MM.1S (cell line): ENCODE data around the gene POLR1D.

Source experiments
- DNase-seq: peaks from one replicate; pipeline ENCODE4 v3.0.0-alpha.2; 2015
- H2AFZ ChIP-seq: fragments of 300-600 bp; sonication (generic); 2 replicates; pipeline ENCODE4 v1.6.0; 2016; ENCODE audit warnings: antibody characterized with exemption, low read length
- H3F3A ChIP-seq: fragments of 300-600 bp; sonication (generic); 2 replicates; pipeline ENCODE4 v1.6.1; 2016; ENCODE audit warnings: mild to moderate bottlenecking, antibody characterized with exemption, low read length, moderate library complexity, mixed read lengths; ENCODE audit not compliant: insufficient read depth
- H3K27ac ChIP-seq: fragments of 300-600 bp; sonication (generic); 2 replicates; pipeline ENCODE4 v1.5.1; 2016; ENCODE audit warnings: mild to moderate bottlenecking, low read length
- H3K27me3 ChIP-seq: fragments of 300-600 bp; sonication (generic); replicated peaks from 2 replicates; pipeline ENCODE4 v1.6.0; 2016; ENCODE audit warnings: low read length; ENCODE audit not compliant: insufficient read depth
- H3K36me3 ChIP-seq: fragments of 300-600 bp; sonication (generic); replicated peaks from 2 replicates; pipeline ENCODE4 v1.6.1; 2016; ENCODE audit warnings: mild to moderate bottlenecking, low read length, mixed read lengths; ENCODE audit not compliant: insufficient read depth
- H3K4me1 ChIP-seq: fragments of 300-600 bp; sonication (generic); 2 replicates; pipeline ENCODE4 v1.6.1; 2016; ENCODE audit warnings: low read length, mixed read lengths
- H3K4me2 ChIP-seq: fragments of 300-600 bp; sonication (generic); 2 replicates; pipeline ENCODE4 v1.6.0; 2016; ENCODE audit warnings: low read depth, low read length
- H3K4me3 ChIP-seq: fragments of 300-600 bp; sonication (generic); 2 replicates; pipeline ENCODE4 v1.5.1; 2016; ENCODE audit warnings: low read length, mixed read lengths
- H3K79me2 ChIP-seq: fragments of 300-600 bp; sonication (generic); 2 replicates; pipeline ENCODE4 v1.6.1; 2016; ENCODE audit warnings: mixed run types, low read length, mixed read lengths
- H3K9ac ChIP-seq: fragments of 300-600 bp; sonication (generic); 2 replicates; pipeline ENCODE4 v1.6.1; 2016; ENCODE audit warnings: low read length, mixed read lengths
- H3K9me2 ChIP-seq: fragments of 300-600 bp; sonication (generic); replicated peaks from 2 replicates; pipeline ENCODE4 v1.6.1; 2016; ENCODE audit warnings: mild to moderate bottlenecking, low read length, mixed read lengths; ENCODE audit not compliant: insufficient read depth
- H3K9me3 ChIP-seq: fragments of 300-600 bp; sonication (generic); replicated peaks from 2 replicates; pipeline ENCODE4 v1.6.1; 2016; ENCODE audit warnings: mild to moderate bottlenecking, low read length, mixed read lengths; ENCODE audit not compliant: insufficient read depth
- H4K20me1 ChIP-seq: fragments of 300-600 bp; sonication (generic); 2 replicates; pipeline ENCODE4 v1.6.1; 2016; ENCODE audit warnings: mild to moderate bottlenecking, low read length, moderate library complexity, mixed read lengths; ENCODE audit not compliant: insufficient read depth
- CTCF ChIP-seq: fragments of 300-600 bp; sonication (generic); IDR thresholded peaks from 2 replicates; pipeline ENCODE4 v1.5.1; 2016; ENCODE audit warnings: antibody characterized with exemption, low read length, mixed read lengths
- EZH2 ChIP-seq: fragments of 300-600 bp; sonication (generic); optimal IDR thresholded peaks from 2 replicates; pipeline ENCODE3; 2017; ENCODE audit warnings: low read depth, mild to moderate bottlenecking, antibody characterized with exemption, low read length, mixed read lengths
- EZH2phosphoT487 ChIP-seq: fragments of 300-600 bp; sonication (generic); IDR thresholded peaks from 2 replicates; pipeline ENCODE4 v1.6.1; 2018; ENCODE audit warnings: antibody characterized with exemption, low read length

Gene POLR1D

GRCh38 chr13:27632648-27633047 is 11.0 kb downstream of the POLR1D start:
- Histone ChIP-seq H3K4me2 (no peak overlapping the region), H3K9ac (no peak overlapping the region), H3K27ac (no peak overlapping the region), H3K79me2 (peaks cover 80% of the 10 kb centered on the region), H3K36me3 (no peaks in the 10 kb centered on the region), H3K27me3 (no peaks in the 10 kb centered on the region), H3F3A (no peaks in the 10 kb centered on the region), H3K4me1 (no peaks in the 10 kb centered on the region), H3K4me3 (no peak overlapping the region), H3K9me2 (no peaks in the 10 kb centered on the region), H4K20me1 (no peaks in the 10 kb centered on the region), H2AFZ (no peak overlapping the region), H3K9me3 (no peaks in the 10 kb centered on the region)
- DNase-seq, result no peak
- TF ChIP-seq EZH2, result no peak
- TF ChIP-seq CTCF, result no peak
- no peak for TF ChIP-seq EZH2phosphoT487

- no peak overlapping the region for H3K4me3 ChIP-seq
- H3K9me2 ChIP-seq, result no peaks in the 10 kb centered on the region
- H3K4me2 ChIP-seq, result no peak overlapping the region
- H3F3A ChIP-seq, result no peaks in the 10 kb centered on the region
- H4K20me1 ChIP-seq, result no peaks in the 10 kb centered on the region
- no peaks in the 10 kb centered on the region for H3K27me3 ChIP-seq
- H3K36me3 ChIP-seq, result no peaks in the 10 kb centered on the region
- TF ChIP-seq EZH2, result no peak
- no peak for TF ChIP-seq EZH2phosphoT487
- TF ChIP-seq CTCF, result no peak
- no peak overlapping the region for H3K9ac ChIP-seq
- DNase-seq, result no peak
- no peak overlapping the region for H2AFZ ChIP-seq
- H3K9me3 ChIP-seq, result no peaks in the 10 kb centered on the region
- peaks cover 78% of the 10 kb centered on the region for H3K79me2 ChIP-seq
- H3K27ac ChIP-seq, result no peak overlapping the region
- H3K4me1 ChIP-seq, result no peaks in the 10 kb centered on the region
Observed at GRCh38 chr13:27634231-27634630, 12.5 kb downstream of the POLR1D start.

- Histone ChIP-seq H3K4me1 (no peaks in the 10 kb centered on the region), H3K36me3 (no peaks in the 10 kb centered on the region), H3K4me2 (no peak overlapping the region), H3K4me3 (no peak overlapping the region), H3K9me3 (no peaks in the 10 kb centered on the region), H3K79me2 (peaks cover 80% of the 10 kb centered on the region), H3K9me2 (no peaks in the 10 kb centered on the region), H3F3A (no peaks in the 10 kb centered on the region), H2AFZ (no peak overlapping the region), H3K9ac (no peak overlapping the region), H3K27ac (no peak overlapping the region), H4K20me1 (no peaks in the 10 kb centered on the region), H3K27me3 (no peaks in the 10 kb centered on the region)
- DNase-seq, result no peak
- no peak for TF ChIP-seq CTCF
- no peak for TF ChIP-seq EZH2phosphoT487
- TF ChIP-seq EZH2, result no peak
Observed at GRCh38 chr13:27634791-27635190, 13.1 kb downstream of the POLR1D start.

GRCh38 chr13:27635266-27635665 is 13.6 kb downstream of the POLR1D start:
- TF ChIP-seq CTCF, result no peak
- no peak for TF ChIP-seq EZH2
- TF ChIP-seq EZH2phosphoT487, result no peak
- no peaks in the 10 kb centered on the region for H3K4me1 ChIP-seq
- no peak overlapping the region for H3K4me2 ChIP-seq
- no peaks in the 10 kb centered on the region for H3K9me2 ChIP-seq
- H3K9me3 ChIP-seq, result no peaks in the 10 kb centered on the region
- H2AFZ ChIP-seq, result no peak overlapping the region
- no peak overlapping the region for H3K9ac ChIP-seq
- H3K27ac ChIP-seq, result no peak overlapping the region
- H3K27me3 ChIP-seq, result no peaks in the 10 kb centered on the region
- H3K36me3 ChIP-seq, result no peaks in the 10 kb centered on the region
- no peak for DNase-seq
- H3K4me3 ChIP-seq, result no peak overlapping the region
- no peaks in the 10 kb centered on the region for H4K20me1 ChIP-seq
- H3F3A ChIP-seq, result no peaks in the 10 kb centered on the region
- peaks cover 80% of the 10 kb centered on the region for H3K79me2 ChIP-seq
